Smooth muscle cell (in vitro differentiated cells): Measurements from ENCODE around the gene LTBP2. TPM values are rescaled to one million over a fixed set of nuclear protein-coding genes. Genes with fewer than 3 reads are reported as not detected.
"Not testable (repeated sequence)": the region's sequence is repeated elsewhere in the genome, so short reads cannot be mapped to it uniquely, and the experiment has no call there.

Experiments used
- DNase-seq: peaks from one replicate; lab custom pipeline; 2025; ENCODE audit not compliant: unreplicated experiment; lab: John Stamatoyannopoulos, UW
- H2AFZ ChIP-seq: fragments of 200-600 bp; sonication (generic); 2 replicates; pipeline ENCODE4 v1.6.0; 2016; ENCODE audit warnings: antibody characterized with exemption, low read depth, mild to moderate bottlenecking
- H3F3A ChIP-seq: fragments of 200-600 bp; sonication (generic); 2 replicates; pipeline ENCODE4 v1.6.0; 2017; ENCODE audit warnings: antibody characterized with exemption, low read depth
- H3K27ac ChIP-seq: fragments of 200-600 bp; sonication (generic); 2 replicates; pipeline ENCODE4 v1.5.1; 2016; ENCODE audit warnings: low read depth, mild to moderate bottlenecking
- H3K27me3 ChIP-seq: fragments of 200-600 bp; sonication (generic); 2 replicates; pipeline ENCODE4 v1.6.1; 2016; ENCODE audit warnings: low read depth, mild to moderate bottlenecking
- H3K36me3 ChIP-seq: fragments of 200-600 bp; sonication (generic); 2 replicates; pipeline ENCODE4 v1.5.1; 2016; ENCODE audit warnings: low read depth
- H3K4me1 ChIP-seq: fragments of 200-600 bp; sonication (generic); 2 replicates; pipeline ENCODE4 v1.5.1; 2016; ENCODE audit warnings: low read depth
- H3K4me2 ChIP-seq: fragments of 200-600 bp; sonication (generic); 2 replicates; pipeline ENCODE4 v1.6.0; 2016; ENCODE audit warnings: mild to moderate bottlenecking
- H3K4me3 ChIP-seq: fragments of 200-600 bp; sonication (generic); 2 replicates; pipeline ENCODE4 v1.5.1; 2016; ENCODE audit warnings: mild to moderate bottlenecking
- H3K79me2 ChIP-seq: fragments of 200-600 bp; sonication (generic); 2 replicates; pipeline ENCODE4 v1.6.0; 2016; ENCODE audit warnings: low read depth, mild to moderate bottlenecking
- H3K9ac ChIP-seq: fragments of 200-600 bp; sonication (generic); 2 replicates; pipeline ENCODE4 v1.6.0; 2016; ENCODE audit warnings: low read depth
- H3K9me3 ChIP-seq: fragments of 200-600 bp; sonication (generic); replicated peaks from 2 replicates; pipeline ENCODE4 v1.5.1; 2016; ENCODE audit warnings: low read depth
- H4K20me1 ChIP-seq: fragments of 200-600 bp; sonication (generic); 2 replicates; pipeline ENCODE4 v1.6.0; 2016; ENCODE audit warnings: low read depth
- WGBS: methylation state at CpG from one replicate; pipeline ENCODE4 v1.1.7; 2016; ENCODE audit warnings: low lambda C conversion rate; 5-methylcytosine and 5-hydroxymethylcytosine counted together
- polyA plus RNA-seq: library from polyadenylated mRNA; unstranded; fragments of >200 nt; fragmentation: Nextera tagmentation; extraction: Ambion mirVana; gene quantifications from 2 replicates; pipeline ENCODE4 v1.2.1, GENCODE V29; 2016
- total RNA-seq: library from RNA; depleted of rRNA; stranded (reverse); fragments of >200 nt; gene quantifications from 2 replicates; pipeline ENCODE4 v1.2.3, GENCODE V29; 2014
- TF ChIP-seq, protein P1 (sequence below): fragments of 200-600 bp; sonication (generic); IDR thresholded peaks from 2 replicates; pipeline ENCODE4 v1.5.1; 2017; ENCODE audit warnings: borderline replicate concordance, mild to moderate bottlenecking, antibody characterized with exemption; ENCODE audit not compliant: insufficient read depth, poor library complexity, severe bottlenecking

The LTBP2 gene
- total and polyA plus RNA-seq, 2 experiments from 2014 or later, result 90.1 to 108 TPM

DNA sequence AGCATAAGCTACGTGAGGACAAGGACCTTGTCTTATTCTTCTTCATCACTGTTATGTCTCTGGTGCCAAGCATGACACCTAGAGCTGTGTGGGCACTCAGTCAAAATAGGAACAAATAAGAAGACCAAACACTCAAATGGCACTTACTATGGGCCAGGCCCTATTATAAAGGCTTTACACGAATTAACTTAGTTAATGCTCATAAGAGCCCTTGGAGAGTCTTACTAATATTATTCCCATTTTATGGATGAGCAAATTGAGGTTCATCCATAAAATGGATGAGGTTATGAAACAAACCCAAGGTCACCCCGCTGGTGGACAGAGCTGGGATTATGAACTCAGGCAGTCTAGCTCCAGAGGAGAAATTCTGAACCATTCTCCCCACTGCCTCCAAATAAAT is 70.8 kb downstream of the LTBP2 start:
- Histone ChIP-seq H3F3A (no peaks in the 10 kb centered on the region), H3K36me3 (peaks cover 5% of the 10 kb centered on the region)
- WGBS, result 91% methylated on average over 3 of the region's 3 CpGs

DNA sequence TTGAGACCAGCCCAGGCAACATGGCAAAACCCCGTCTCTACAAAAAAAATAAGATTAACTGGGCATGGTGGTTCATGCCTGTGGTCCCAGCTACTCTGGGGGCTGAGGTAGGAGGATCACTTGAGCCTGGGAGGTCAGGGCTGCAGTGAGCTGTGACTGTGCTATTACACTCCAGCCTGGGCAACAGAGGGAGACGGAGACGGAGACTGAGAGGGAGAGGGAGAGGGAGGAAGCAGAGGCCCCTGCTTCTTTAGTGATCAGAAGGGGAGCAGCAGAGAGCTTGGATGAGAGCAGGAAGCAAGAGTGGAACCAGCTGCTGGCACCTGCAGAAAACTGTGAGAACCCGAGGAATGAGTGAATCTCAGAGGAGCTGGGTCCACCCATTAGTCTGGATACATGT is 72.5 kb downstream of the LTBP2 start:
- DNase-seq, result no peak
- no peaks in the 10 kb centered on the region for H3K9me3 ChIP-seq
- H2AFZ ChIP-seq, result no peak overlapping the region
- peaks cover 10% of the 10 kb centered on the region for H4K20me1 ChIP-seq
- H3K36me3 ChIP-seq, result no peaks in the 10 kb centered on the region
- no peaks in the 10 kb centered on the region for H3K27me3 ChIP-seq
- H3K4me3 ChIP-seq, result no peak overlapping the region
- H3F3A ChIP-seq, result no peaks in the 10 kb centered on the region
- H3K4me1 ChIP-seq, result no peaks in the 10 kb centered on the region
- H3K27ac ChIP-seq, result no peak overlapping the region
- 79% methylated on average over 4 of the region's 4 CpGs for WGBS
- TF ChIP-seq, protein P1, sequence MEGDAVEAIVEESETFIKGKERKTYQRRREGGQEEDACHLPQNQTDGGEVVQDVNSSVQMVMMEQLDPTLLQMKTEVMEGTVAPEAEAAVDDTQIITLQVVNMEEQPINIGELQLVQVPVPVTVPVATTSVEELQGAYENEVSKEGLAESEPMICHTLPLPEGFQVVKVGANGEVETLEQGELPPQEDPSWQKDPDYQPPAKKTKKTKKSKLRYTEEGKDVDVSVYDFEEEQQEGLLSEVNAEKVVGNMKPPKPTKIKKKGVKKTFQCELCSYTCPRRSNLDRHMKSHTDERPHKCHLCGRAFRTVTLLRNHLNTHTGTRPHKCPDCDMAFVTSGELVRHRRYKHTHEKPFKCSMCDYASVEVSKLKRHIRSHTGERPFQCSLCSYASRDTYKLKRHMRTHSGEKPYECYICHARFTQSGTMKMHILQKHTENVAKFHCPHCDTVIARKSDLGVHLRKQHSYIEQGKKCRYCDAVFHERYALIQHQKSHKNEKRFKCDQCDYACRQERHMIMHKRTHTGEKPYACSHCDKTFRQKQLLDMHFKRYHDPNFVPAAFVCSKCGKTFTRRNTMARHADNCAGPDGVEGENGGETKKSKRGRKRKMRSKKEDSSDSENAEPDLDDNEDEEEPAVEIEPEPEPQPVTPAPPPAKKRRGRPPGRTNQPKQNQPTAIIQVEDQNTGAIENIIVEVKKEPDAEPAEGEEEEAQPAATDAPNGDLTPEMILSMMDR, result no peak
- H3K4me2 ChIP-seq, result no peak overlapping the region
- H3K79me2 ChIP-seq, result no peaks in the 10 kb centered on the region
- H3K9ac ChIP-seq, result no peak overlapping the region

More for the DNA sequence above, 70.8 kb downstream of the LTBP2 start:
- H3K79me2 ChIP-seq, result no peaks in the 10 kb centered on the region
- DNase-seq, result no peak
- no peaks in the 10 kb centered on the region for H3K4me1 ChIP-seq
- H4K20me1 ChIP-seq, result peaks cover 13% of the 10 kb centered on the region
- H3K27ac ChIP-seq, result no peak overlapping the region
- TF ChIP-seq, protein P1, result no peak
- no peak overlapping the region for H2AFZ ChIP-seq
- no peaks in the 10 kb centered on the region for H3K9me3 ChIP-seq
- H3K4me3 ChIP-seq, result no peak overlapping the region
- H3K4me2 ChIP-seq, result no peak overlapping the region
- H3K9ac ChIP-seq, result no peak overlapping the region
- no peaks in the 10 kb centered on the region for H3K27me3 ChIP-seq

DNA sequence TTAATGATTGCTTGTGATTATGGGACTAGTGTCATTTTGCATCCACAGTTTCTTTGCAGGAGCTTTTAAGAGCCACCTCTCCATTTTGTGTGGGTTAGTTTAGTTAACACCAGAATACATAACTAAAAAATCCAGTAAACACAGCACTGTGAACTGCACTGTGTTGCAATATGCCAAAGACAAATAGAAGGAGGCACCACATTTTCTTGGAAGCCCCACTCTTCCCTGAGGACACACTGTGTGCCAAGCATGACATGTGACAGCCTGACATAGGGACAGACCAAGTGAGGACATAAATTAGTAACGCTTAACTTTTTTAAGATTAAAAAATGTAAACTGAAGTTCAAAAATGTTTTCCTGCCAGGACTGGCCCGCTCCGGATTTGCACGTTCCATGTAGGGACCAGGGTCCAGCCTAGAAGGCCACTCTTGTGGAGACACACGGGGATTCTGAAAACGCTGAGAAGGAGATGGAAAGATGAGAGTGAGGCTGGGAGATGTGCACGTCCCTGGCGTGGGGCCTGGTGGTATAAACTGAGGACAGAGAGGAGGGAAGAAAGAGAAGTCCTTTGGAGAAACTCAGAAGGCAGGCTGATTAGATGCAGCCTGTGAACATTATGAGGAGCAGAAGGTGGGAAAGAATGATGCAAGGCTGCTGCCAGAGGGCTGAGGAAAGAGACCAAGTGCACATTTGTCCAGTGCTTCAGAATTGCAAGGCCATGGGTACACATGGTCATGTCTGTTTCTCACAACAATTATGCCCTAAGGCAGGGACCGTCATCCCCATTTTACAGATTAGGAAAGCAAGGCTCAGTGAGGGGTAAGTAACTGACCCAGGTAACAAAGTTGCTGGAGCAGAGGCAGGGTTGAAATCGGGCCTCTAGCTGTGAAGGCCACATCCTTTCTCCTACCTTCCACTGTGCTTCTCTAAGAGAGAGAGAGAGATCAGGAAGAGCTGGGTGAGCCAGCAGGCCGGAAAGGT is 73.3 kb downstream of the LTBP2 start:
- 93% methylated on average over 11 of the region's 11 CpGs for WGBS
- H3K79me2 ChIP-seq, result no peaks in the 10 kb centered on the region
- no peak overlapping the region for H3K27ac ChIP-seq
- no peak overlapping the region for H2AFZ ChIP-seq
- no peak overlapping the region for H3K4me3 ChIP-seq
- H3K36me3 ChIP-seq, result no peaks in the 10 kb centered on the region
- H3K9ac ChIP-seq, result no peak overlapping the region
- TF ChIP-seq, protein P1, result no peak
- no peaks in the 10 kb centered on the region for H3K27me3 ChIP-seq
- no peaks in the 10 kb centered on the region for H3K9me3 ChIP-seq
- H4K20me1 ChIP-seq, result peaks cover 5% of the 10 kb centered on the region
- H3K4me2 ChIP-seq, result no peak overlapping the region
- DNase-seq, result no peak
- H3K4me1 ChIP-seq, result no peaks in the 10 kb centered on the region
- no peaks in the 10 kb centered on the region for H3F3A ChIP-seq

DNA sequence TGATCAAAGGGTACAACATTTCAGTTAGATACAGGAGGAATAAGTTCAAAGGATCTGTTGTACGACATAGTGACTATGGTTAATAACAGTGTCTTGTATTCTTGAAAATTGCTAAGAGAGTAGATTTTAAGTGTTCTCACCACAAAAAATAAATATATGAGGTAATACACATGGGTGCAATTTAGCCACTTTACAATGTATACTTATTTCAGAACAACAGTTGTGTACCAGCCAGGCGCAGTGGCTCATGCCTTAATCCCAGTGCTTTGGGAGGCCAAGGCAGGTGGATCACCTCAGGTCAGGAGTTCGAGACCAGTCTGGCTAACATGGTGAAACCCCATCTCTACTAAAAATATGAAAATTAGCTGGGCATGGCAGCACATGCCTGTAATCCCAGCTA is 75.7 kb downstream of the LTBP2 start:
- not testable (repeated sequence) for H3K36me3 ChIP-seq, H3F3A ChIP-seq, H3K79me2 ChIP-seq, H4K20me1 ChIP-seq, DNase-seq, H2AFZ ChIP-seq, H3K27ac ChIP-seq, H3K9me3 ChIP-seq, H3K9ac ChIP-seq, H3K4me1 ChIP-seq, H3K27me3 ChIP-seq, H3K4me3 ChIP-seq, H3K4me2 ChIP-seq
- WGBS, result 91% methylated on average over 3 of the region's 3 CpGs
